ENCODE data around the gene CBX1. TPM values are rescaled to one million over a fixed set of nuclear protein-coding genes. Genes with fewer than 3 reads are reported as not detected.
"Not testable (repeated sequence)": the region's sequence is repeated elsewhere in the genome, so short reads cannot be mapped to it uniquely, and the experiment has no call there.

CBX1 gene
- total RNA-seq, 1 experiment from 2014 or later, result 77.3 TPM

GRCh38 chr17:48037838-48038323 lies 63.4 kb downstream of the CBX1 start:
- intact Hi-C loops (cut with micrococcal nuclease), result no loop called here
- Mint-ChIP-seq H3K27ac (ENCODE audit: low read depth, unreplicated experiment) (no peak overlapping the region), H3K27me3 (ENCODE audit: insufficient read depth, unreplicated experiment) (no peaks in the 10 kb centered on the region), H3K36me3 (ENCODE audit: insufficient read depth, unreplicated experiment) (no peaks in the 10 kb centered on the region), H3K4me1 (ENCODE audit: insufficient read depth, unreplicated experiment) (no peaks in the 10 kb centered on the region), H3K9me3 (ENCODE audit: unreplicated experiment) (no peaks in the 10 kb centered on the region), H3K4me3 (ENCODE audit: unreplicated experiment) (peak overlapping the region; percentile 63)
- no TSS peak for BruUV-seq (replicated peaks)
- ChIA-PET POLR2A (no interaction called here), CTCF (interaction anchor here (1.8 kb wide), 1 partner anchor 11 kb away, joined by 9 read pairs; no protein-coding TSS in a partner anchor)
- no peak for DNase-seq (ENCODE audit: unreplicated experiment)
- TF ChIP-seq CTCF (IDR thresholded peaks at IDR 0.05; ENCODE audit: unreplicated experiment), result no peak

GRCh38 chr17:48037036-48037837 lies 64.0 kb downstream of the CBX1 start, which contains the start of gene COPZ2:
Gene COPZ2, minus strand, starts transcription at chr17:48037797. Its CDS starts 20 bp downstream, at chr17:48037777.
- Mint-ChIP-seq H3K4me1 (ENCODE audit: insufficient read depth, unreplicated experiment) (no peaks in the 10 kb centered on the region), H3K27me3 (ENCODE audit: insufficient read depth, unreplicated experiment) (no peaks in the 10 kb centered on the region), H3K27ac (ENCODE audit: low read depth, unreplicated experiment) (no peak within 1 kb of the TSS), H3K4me3 (ENCODE audit: unreplicated experiment) (peak within 1 kb of the TSS; percentile 63), H3K36me3 (ENCODE audit: insufficient read depth, unreplicated experiment) (no peaks in the 10 kb centered on the region), H3K9me3 (ENCODE audit: unreplicated experiment) (no peaks in the 10 kb centered on the region)
- TF ChIP-seq CTCF (IDR thresholded peaks at IDR 0.05; ENCODE audit: unreplicated experiment), result no peak
- no peak for DNase-seq (ENCODE audit: unreplicated experiment)
- ChIA-PET CTCF (interaction anchor here (0.6 to 2.3 kb wide), 2 partner anchors 10 to 61 kb away, joined by 3 to 13 read pairs; no protein-coding TSS in a partner anchor), POLR2A (interaction anchor here (1.8 kb wide), 1 partner anchor 10 kb away, joined by 7 read pairs; no protein-coding TSS in a partner anchor)
- intact Hi-C loops (cut with micrococcal nuclease), result no loop called here
- no TSS peak for BruUV-seq (replicated peaks)

- Mint-ChIP-seq H3K27ac (ENCODE audit: low read depth, unreplicated experiment) (no peak overlapping the region), H3K4me3 (ENCODE audit: unreplicated experiment) (no peak overlapping the region), H3K27me3 (ENCODE audit: insufficient read depth, unreplicated experiment) (no peaks in the 10 kb centered on the region), H3K36me3 (ENCODE audit: insufficient read depth, unreplicated experiment) (no peaks in the 10 kb centered on the region), H3K9me3 (ENCODE audit: unreplicated experiment) (no peaks in the 10 kb centered on the region), H3K4me1 (ENCODE audit: insufficient read depth, unreplicated experiment) (no peaks in the 10 kb centered on the region)
- POLR2A ChIA-PET, result interaction anchor here (0.6 to 1.8 kb wide), 6 partner anchors 9 to 95 kb away, joined by 3 to 8 read pairs (median 4); partner anchors contain the start of genes NFE2L1 and PNPO
- no TSS peak for BruUV-seq (replicated peaks)
- CTCF ChIA-PET, result interaction anchor here (0.6 to 2.3 kb wide), 2 partner anchors 9 to 61 kb away, joined by 3 to 13 read pairs; no protein-coding TSS in a partner anchor
- intact Hi-C loops (cut with micrococcal nuclease), result no loop called here
- TF ChIP-seq CTCF (IDR thresholded peaks at IDR 0.05; ENCODE audit: unreplicated experiment), result no peak
- no peak for DNase-seq (ENCODE audit: unreplicated experiment)
Measured at GRCh38 chr17:48036693-48037035, 64.6 kb downstream of the CBX1 start.

GRCh38 chr17:48034734-48035133 lies 66.5 kb downstream of the CBX1 start:
- intact Hi-C loops (cut with micrococcal nuclease); DNase-seq (ENCODE audit: unreplicated experiment); H3K9me3 Mint-ChIP-seq (ENCODE audit: unreplicated experiment); H3K4me3 Mint-ChIP-seq (ENCODE audit: unreplicated experiment); H3K27ac Mint-ChIP-seq (ENCODE audit: low read depth, unreplicated experiment); BruUV-seq (replicated peaks); H3K27me3 Mint-ChIP-seq (ENCODE audit: insufficient read depth, unreplicated experiment); H3K36me3 Mint-ChIP-seq (ENCODE audit: insufficient read depth, unreplicated experiment): not testable (repeated sequence)
- POLR2A ChIA-PET, result interaction anchor here (0.6 to 1.6 kb wide), 3 partner anchors 12 to 67 kb away, joined by 3 to 5 read pairs (median 3); partner anchors contain the start of gene NFE2L1
- H3K4me1 Mint-ChIP-seq (ENCODE audit: insufficient read depth, unreplicated experiment), result peaks cover 11% of the 10 kb centered on the region
- CTCF ChIA-PET, result interaction anchor here (0.7 to 2.3 kb wide), 2 partner anchors 8 to 43 kb away, joined by 3 to 13 read pairs; no protein-coding TSS in a partner anchor
